Skeletal muscle tissue (tissue), 4 donors: ENCODE measurements around the gene YPEL5. TPM values are rescaled to one million over a fixed set of nuclear protein-coding genes. Genes with fewer than 3 reads are reported as not detected.
A peak's percentile ranks its signal among the peaks of the same experiment; 100 is the strongest.

ENCODE experiments used
- H3K27ac ChIP-seq: one replicate; pipeline ENCODE4 v1.7.0; 2013; ENCODE audit warnings: mild to moderate bottlenecking, low read depth, low read length, inconsistent platforms
- H3K27me3 ChIP-seq, 3 donors: one replicate each; pipeline ENCODE4 v1.7.0; 2013; ENCODE audit warnings: low read length in 3 of 3; ENCODE audit not compliant: control insufficient read depth in 3 of 3, insufficient read depth in 3 of 3
- H3K36me3 ChIP-seq, 3 donors: one replicate each; pipeline ENCODE4 v1.7.0; 2013; ENCODE audit warnings: low read length in 3 of 3; ENCODE audit not compliant: control insufficient read depth in 3 of 3, insufficient read depth in 3 of 3
- H3K4me1 ChIP-seq, 3 donors: one replicate each; pipeline ENCODE4 v1.7.0; 2013; ENCODE audit warnings: low read length in 3 of 3, mild to moderate bottlenecking in 3 of 3; ENCODE audit not compliant: control insufficient read depth in 3 of 3, insufficient read depth in 3 of 3
- H3K4me3 ChIP-seq, 3 donors: one replicate each; pipeline ENCODE4 v1.7.0; 2013; ENCODE audit warnings: low read length in 3 of 3
- H3K9ac ChIP-seq, 3 donors: one replicate each; pipeline ENCODE4 v1.7.0; 2013; ENCODE audit warnings: low read length in 3 of 3, mild to moderate bottlenecking in 3 of 3, moderate library complexity in 2 of 3, low read depth in 1 of 3
- H3K9me3 ChIP-seq, 3 donors: one replicate each; pipeline ENCODE4 v1.7.0; 2013; ENCODE audit warnings: low read length in 3 of 3; ENCODE audit not compliant: control insufficient read depth in 3 of 3
- total RNA-seq: library from RNA; depleted of rRNA; stranded (reverse); fragments of >200 nt; gene quantifications from one replicate; pipeline ENCODE4 v1.2.3, GENCODE V29; 2014
- donor health status: Osteomylitis.

YPEL5 gene
- total RNA-seq, 1 donor from 2014 or later, result 64.7 TPM

DNA sequence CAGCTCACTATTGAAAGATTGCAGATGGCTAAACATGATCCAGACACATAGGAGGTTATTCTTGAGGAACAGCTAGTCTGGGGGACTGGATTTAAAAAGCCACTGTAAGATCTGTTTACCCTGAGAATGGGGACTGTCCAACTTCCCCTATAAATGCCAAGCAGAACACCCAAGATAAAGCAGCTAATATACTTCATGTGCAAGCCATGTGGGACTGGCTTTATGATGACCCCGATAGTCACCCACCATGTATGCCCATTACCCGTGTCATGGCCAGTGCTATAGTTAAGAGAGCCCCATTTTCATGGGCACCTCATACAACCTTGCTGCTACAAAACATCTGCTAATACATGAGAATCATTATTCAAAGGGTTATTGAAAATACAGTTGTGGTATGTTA, 16.0 kb downstream of the YPEL5 start:
- Histone ChIP-seq H3K4me3 (no peak overlapping the region), H3K4me1 (peaks cover 0 to 4% (median 2%) of the 10 kb centered on the region in 3 donors), H3K9ac (no peak overlapping the region), H3K27me3 (no peaks in the 10 kb centered on the region), H3K36me3 (peaks cover 15 to 36% (median 29%) of the 10 kb centered on the region in 3 donors), H3K9me3 (no peaks in the 10 kb centered on the region), H3K27ac (no peak overlapping the region)

DNA sequence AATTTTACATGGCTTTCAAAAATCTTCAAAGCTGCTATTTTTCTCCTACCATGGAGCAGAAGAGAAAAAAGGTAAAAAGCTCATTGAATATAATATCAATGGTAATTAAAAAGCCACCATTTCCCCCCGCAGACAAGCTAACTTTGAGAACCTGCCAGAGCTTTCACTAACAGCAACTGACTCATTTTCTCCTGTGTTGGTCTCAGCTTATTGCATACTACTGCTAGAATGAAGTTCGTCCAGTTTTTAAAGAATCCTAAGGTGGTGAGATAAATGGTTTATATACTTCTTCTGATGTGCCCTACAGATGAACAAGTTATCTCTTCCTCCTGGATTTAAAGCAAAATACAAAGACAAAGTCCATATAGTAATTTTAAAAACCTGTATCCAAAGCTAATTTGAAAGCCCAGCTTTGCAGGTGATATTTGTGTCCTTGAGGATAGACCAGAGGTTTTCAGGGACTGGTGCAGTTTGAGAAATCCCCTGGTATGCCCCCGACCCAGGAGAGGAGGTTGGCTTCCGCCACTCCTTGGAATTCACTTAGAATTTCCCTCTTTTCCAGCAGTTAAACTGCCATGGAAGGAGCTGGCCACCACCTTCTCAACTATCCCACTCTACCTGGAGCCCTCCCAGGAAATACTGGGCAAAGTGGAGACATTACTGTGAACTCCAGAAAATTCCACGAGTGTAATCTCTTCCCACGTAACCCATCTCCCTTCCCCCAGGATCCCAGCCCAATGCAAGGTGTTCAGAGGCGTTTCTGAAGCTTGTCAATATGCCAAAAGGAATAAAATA, 17.5 kb downstream of the YPEL5 start:
- no peaks in the 10 kb centered on the region for H3K9me3 ChIP-seq
- no peak overlapping the region for H3K27ac ChIP-seq
- H3K4me1 ChIP-seq, result peaks cover 0 to 4% (median 2%) of the 10 kb centered on the region in 3 donors
- H3K27me3 ChIP-seq, result no peaks in the 10 kb centered on the region
- no peak overlapping the region for H3K4me3 ChIP-seq
- no peak overlapping the region for H3K9ac ChIP-seq
- H3K36me3 ChIP-seq, result peaks cover 4 to 21% (median 14%) of the 10 kb centered on the region in 3 donors

- Histone ChIP-seq H3K4me1 (peaks cover 0 to 4% (median 2%) of the 10 kb centered on the region in 3 donors), H3K27ac (no peak overlapping the region), H3K27me3 (no peaks in the 10 kb centered on the region), H3K9ac (no peak overlapping the region), H3K9me3 (no peaks in the 10 kb centered on the region), H3K36me3 (peaks cover 4 to 14% (median 7%) of the 10 kb centered on the region in 3 donors), H3K4me3 (no peak overlapping the region)
Measured at GRCh38 chr2:30165050-30165520, 18.3 kb downstream of the YPEL5 start.

- Histone ChIP-seq H3K27ac (no peak overlapping the region), H3K9ac (no peak overlapping the region), H3K4me3 (no peak overlapping the region), H3K9me3 (no peaks in the 10 kb centered on the region), H3K36me3 (peaks cover 3 to 9% (median 4%) of the 10 kb centered on the region in 3 donors), H3K27me3 (no peaks in the 10 kb centered on the region), H3K4me1 (peaks cover 0 to 4% (median 2%) of the 10 kb centered on the region in 3 donors)
Measured at GRCh38 chr2:30165617-30166016, 18.8 kb downstream of the YPEL5 start.

GRCh38 chr2:30172627-30173026, 25.8 kb downstream of the YPEL5 start:
- no peak overlapping the region for H3K4me3 ChIP-seq
- peaks cover 0 to 3% (median 2%) of the 10 kb centered on the region in 3 donors for H3K36me3 ChIP-seq
- no peak overlapping the region for H3K27ac ChIP-seq
- no peaks in the 10 kb centered on the region for H3K27me3 ChIP-seq
- no peak overlapping the region for H3K9ac ChIP-seq
- no peaks in the 10 kb centered on the region for H3K4me1 ChIP-seq
- H3K9me3 ChIP-seq, result no peaks in the 10 kb centered on the region

- Histone ChIP-seq H3K27me3 (no peaks in the 10 kb centered on the region), H3K9me3 (no peaks in the 10 kb centered on the region), H3K4me1 (peaks cover 7 to 17% (median 16%) of the 10 kb centered on the region in 3 donors), H3K36me3 (no peaks in the 10 kb centered on the region), H3K4me3 (no peak overlapping the region), H3K27ac (no peak overlapping the region), H3K9ac (no peak overlapping the region)
Measured at GRCh38 chr2:30177440-30177839, 30.6 kb downstream of the YPEL5 start.

- no peak overlapping the region for H3K27ac ChIP-seq
- H3K36me3 ChIP-seq, result no peaks in the 10 kb centered on the region
Measured at GRCh38 chr2:30177956-30178355, 31.1 kb downstream of the YPEL5 start.

DNA sequence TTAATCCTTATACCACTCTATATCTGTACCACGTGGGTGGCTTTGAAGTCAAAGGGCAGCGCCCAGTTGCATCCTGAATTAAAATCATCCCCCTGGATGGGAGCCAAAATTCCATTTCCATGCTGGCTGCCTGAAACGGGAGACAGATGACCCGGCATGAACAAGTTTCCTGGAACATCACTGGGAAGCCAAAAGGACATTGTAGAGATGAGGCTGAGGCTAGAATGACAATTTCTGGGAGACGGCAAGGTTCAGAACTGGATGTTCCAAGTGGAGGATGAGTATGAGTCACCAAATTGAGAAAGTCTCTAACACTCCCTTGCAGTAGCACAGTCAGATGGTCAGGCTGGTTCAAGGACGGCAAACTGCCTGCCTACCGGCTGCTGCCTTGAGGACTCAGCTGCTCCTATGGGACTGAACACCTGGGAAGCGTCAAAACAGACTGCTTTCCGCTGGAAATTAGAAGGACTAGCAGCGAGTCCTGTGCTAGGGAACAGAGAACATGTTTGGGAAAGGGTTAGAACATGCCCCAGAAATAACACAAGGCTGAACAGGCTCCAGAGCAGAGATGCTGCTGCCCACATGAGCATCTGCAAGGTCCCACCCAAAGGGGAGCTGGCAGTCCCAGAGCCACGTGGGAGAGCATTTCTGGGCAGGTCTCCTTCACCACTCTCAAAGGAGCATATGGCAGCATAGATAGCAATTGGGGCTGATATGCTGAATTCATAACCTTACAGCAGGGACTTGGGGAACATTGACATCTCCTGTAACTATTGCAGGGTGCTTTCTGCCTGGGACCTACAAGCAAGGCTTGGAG, 32.0 kb downstream of the YPEL5 start:
- Histone ChIP-seq H3K36me3 (no peaks in the 10 kb centered on the region), H3K9ac (no peak overlapping the region), H3K4me3 (peak overlapping the region in 1 of 3 donors; percentile 22), H3K27me3 (no peaks in the 10 kb centered on the region), H3K4me1 (peaks cover 7 to 17% (median 16%) of the 10 kb centered on the region in 3 donors), H3K27ac (peak overlapping the region; percentile 48), H3K9me3 (no peaks in the 10 kb centered on the region)

More at GRCh38 chr2:30177956-30178355, 31.1 kb downstream of the YPEL5 start:
- Histone ChIP-seq H3K27me3 (no peaks in the 10 kb centered on the region), H3K4me3 (no peak overlapping the region), H3K9me3 (no peaks in the 10 kb centered on the region), H3K4me1 (peaks cover 7 to 17% (median 16%) of the 10 kb centered on the region in 3 donors), H3K9ac (no peak overlapping the region)

- Histone ChIP-seq H3K9me3 (no peaks in the 10 kb centered on the region), H3K27ac (peak overlapping the region; percentile 48), H3K4me1 (peaks cover 7 to 17% (median 16%) of the 10 kb centered on the region in 3 donors), H3K4me3 (no peak overlapping the region), H3K9ac (no peak overlapping the region), H3K36me3 (no peaks in the 10 kb centered on the region), H3K27me3 (peaks cover 0 to 2% (median 0%) of the 10 kb centered on the region in 3 donors)
Measured at GRCh38 chr2:30179536-30179935, 32.7 kb downstream of the YPEL5 start.
